Activated CD8-positive, alpha-beta T cell treated with anti-CD3 and anti-CD28 coated beads for 36 hours (primary cell): ENCODE data around the gene NME7. TPM values are rescaled to one million over a fixed set of nuclear protein-coding genes. Genes with fewer than 3 reads are reported as not detected.

Experiments
- ATAC-seq: fragments of 200-7000 bp; cut with Tn5 transposase; one replicate; pipeline ENCODE4 v1.10.0; 2021; ENCODE audit warnings: mild to moderate bottlenecking, moderate library complexity
- CTCF ChIA-PET: fragments of 350-600 bp; sonication (Branson Sonifier 250); formaldehyde crosslinking; loops from one replicate; lab custom pipeline; 2021; ENCODE audit warnings: antibody characterized with exemption; lab: Charles Lee
- POLR2A ChIA-PET: fragments of 350-600 bp; sonication (Branson Sonifier 250); formaldehyde crosslinking; loops from one replicate; lab custom pipeline; 2021; ENCODE audit warnings: antibody characterized with exemption; lab: Charles Lee
- DNase-seq: peaks from one replicate; pipeline ENCODE4 v3.0.0-alpha.2; 2020
- H3K27ac Mint-ChIP-seq: one replicate; pipeline ENCODE4 v1.8.0; 2021; ENCODE audit warnings: mild to moderate bottlenecking, mixed read lengths
- H3K27me3 Mint-ChIP-seq: one replicate; pipeline ENCODE4 v1.8.0; 2021; ENCODE audit warnings: mixed read lengths
- H3K36me3 Mint-ChIP-seq: one replicate; pipeline ENCODE4 v1.8.0; 2021; ENCODE audit warnings: low read depth, mixed read lengths
- H3K4me1 Mint-ChIP-seq: one replicate; pipeline ENCODE4 v1.8.0; 2021; ENCODE audit warnings: low read depth, mixed read lengths
- H3K4me3 Mint-ChIP-seq: one replicate; pipeline ENCODE4 v1.8.0; 2021; ENCODE audit warnings: mild to moderate bottlenecking, moderate library complexity, mixed read lengths
- H3K9me3 Mint-ChIP-seq: one replicate; pipeline ENCODE4 v1.8.0; 2021; ENCODE audit warnings: mixed read lengths
- intact Hi-C: fragments of 100-400 bp; cut with micrococcal nuclease; formaldehyde crosslinking; loops from one replicate; pipeline ENCODE4 v1.10.0; 2022
- total RNA-seq, 2 experiments: library from RNA; stranded (reverse); gene quantifications; one replicate each; pipeline ENCODE4 v1.2.3, GENCODE V29; 2021
- TF ChIP-seq, protein P1 (sequence below): fragments of 200-600 bp; IDR thresholded peaks from one replicate; pipeline ENCODE4 v1.8.0; 2022; ENCODE audit warnings: antibody characterized with exemption, mild to moderate bottlenecking

NME7 gene
- total RNA-seq, 2 experiments from 2014 or later = 15.3 to 17.4 TPM

DNA sequence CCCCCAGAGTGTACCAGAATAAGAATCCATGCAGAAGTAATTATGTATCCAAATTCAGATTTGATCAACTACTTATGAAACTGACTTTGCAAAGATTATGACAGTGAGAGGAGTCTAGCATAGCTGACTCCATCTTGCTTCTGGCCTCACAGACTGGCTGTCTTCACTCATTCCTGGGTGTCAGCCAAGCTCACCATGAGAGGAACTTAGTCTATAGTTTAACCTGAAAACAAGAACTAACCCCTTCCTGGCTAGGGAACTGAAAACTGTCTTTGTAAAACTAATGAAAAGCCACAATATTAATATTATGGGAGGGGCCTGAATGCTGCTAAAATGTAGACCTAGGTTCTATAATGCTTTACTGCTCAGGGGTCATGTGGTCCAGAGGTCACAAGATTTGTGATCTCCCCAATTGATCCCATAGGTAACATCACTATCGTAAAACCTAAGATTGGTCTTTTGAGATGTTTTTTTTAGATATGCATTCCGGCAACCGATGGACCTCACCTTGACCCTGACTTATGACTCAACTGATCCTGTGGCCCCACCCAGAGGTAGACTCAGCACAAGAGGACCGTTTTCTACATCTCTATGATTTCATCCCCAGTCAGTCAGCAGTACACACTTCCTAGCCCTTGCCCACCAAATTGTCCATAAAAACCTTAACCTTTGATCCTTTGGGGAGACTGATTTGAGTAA lies 206.0 kb downstream of the NME7 start:
- Mint-ChIP-seq H3K27me3 (no peaks in the 10 kb centered on the region), H3K36me3 (no peaks in the 10 kb centered on the region), H3K9me3 (no peaks in the 10 kb centered on the region), H3K27ac (no peak overlapping the region), H3K4me1 (peaks cover 6% of the 10 kb centered on the region), H3K4me3 (no peak overlapping the region)
- DNase-seq (no peak), ATAC-seq (no peak)
- CTCF ChIA-PET = interaction anchor here (1.3 kb wide), 1 partner anchor 558 kb away, joined by 4 read pairs; no protein-coding TSS in a partner anchor
- POLR2A ChIA-PET = no interaction called here
- intact Hi-C loops = no loop called here
- TF ChIP-seq, protein P1, sequence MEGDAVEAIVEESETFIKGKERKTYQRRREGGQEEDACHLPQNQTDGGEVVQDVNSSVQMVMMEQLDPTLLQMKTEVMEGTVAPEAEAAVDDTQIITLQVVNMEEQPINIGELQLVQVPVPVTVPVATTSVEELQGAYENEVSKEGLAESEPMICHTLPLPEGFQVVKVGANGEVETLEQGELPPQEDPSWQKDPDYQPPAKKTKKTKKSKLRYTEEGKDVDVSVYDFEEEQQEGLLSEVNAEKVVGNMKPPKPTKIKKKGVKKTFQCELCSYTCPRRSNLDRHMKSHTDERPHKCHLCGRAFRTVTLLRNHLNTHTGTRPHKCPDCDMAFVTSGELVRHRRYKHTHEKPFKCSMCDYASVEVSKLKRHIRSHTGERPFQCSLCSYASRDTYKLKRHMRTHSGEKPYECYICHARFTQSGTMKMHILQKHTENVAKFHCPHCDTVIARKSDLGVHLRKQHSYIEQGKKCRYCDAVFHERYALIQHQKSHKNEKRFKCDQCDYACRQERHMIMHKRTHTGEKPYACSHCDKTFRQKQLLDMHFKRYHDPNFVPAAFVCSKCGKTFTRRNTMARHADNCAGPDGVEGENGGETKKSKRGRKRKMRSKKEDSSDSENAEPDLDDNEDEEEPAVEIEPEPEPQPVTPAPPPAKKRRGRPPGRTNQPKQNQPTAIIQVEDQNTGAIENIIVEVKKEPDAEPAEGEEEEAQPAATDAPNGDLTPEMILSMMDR = no peak

DNA sequence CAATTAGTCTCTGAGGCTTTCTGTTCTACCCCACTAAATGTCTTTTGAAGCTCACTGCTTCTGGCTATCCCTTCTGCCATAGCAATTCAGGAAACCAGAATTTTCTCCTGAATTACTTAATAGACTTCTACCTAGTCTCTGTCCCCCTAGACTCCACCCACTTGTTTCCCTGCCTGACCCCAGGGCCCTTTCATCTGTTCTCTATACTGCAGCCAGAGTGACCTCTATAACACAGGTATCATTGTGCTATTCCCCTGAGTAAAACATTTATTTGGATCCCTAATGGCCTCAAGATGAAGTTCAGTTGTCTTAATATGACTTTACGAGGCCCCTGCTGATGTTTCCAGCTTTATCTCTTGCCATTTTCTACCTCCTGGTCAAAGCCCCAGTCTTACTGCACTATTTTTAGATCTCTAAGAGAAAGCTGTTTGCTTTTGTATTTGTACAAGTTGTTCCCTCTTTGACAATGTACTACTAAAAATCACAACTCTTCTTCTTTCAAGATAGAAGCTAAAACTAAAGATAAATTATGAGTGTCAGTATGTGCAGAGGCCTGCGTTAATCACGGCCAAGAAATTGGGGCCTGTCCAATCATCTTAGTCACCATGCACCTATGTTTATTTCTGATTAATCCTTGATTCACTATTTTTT lies 206.6 kb downstream of the NME7 start:
- ChIA-PET POLR2A (interaction anchor here (1.2 kb wide), 1 partner anchor 17 kb away, joined by 3 read pairs; no protein-coding TSS in a partner anchor), CTCF (interaction anchor here (1.3 kb wide), 1 partner anchor 558 kb away, joined by 4 read pairs; no protein-coding TSS in a partner anchor)
- intact Hi-C loops = no loop called here
- Mint-ChIP-seq H3K27ac (no peak overlapping the region), H3K36me3 (no peaks in the 10 kb centered on the region), H3K27me3 (no peaks in the 10 kb centered on the region), H3K4me3 (no peak overlapping the region), H3K4me1 (peaks cover 6% of the 10 kb centered on the region), H3K9me3 (no peaks in the 10 kb centered on the region)
- DNase-seq = no peak
- TF ChIP-seq, protein P1 = no peak
- ATAC-seq = no peak

DNA sequence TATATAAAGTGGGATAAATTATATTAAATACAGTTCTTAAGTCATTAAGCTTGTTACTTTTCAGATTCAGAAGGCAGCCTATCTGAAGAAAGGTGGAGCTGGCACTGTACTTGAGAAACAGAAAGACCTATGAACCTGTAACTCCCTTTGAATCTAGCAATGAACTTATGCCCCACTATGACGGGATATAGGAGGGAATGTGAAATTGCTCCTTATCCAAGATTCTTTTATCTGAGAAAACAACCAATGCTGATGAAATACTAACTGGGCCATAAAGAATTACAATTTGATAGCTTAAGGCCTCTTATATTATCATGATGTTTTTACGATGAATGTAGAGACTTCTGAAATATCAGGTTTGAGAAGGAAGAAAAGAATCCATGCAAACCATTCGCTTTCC lies 211.0 kb downstream of the NME7 start:
- Mint-ChIP-seq H3K27ac (no peak overlapping the region), H3K4me3 (no peak overlapping the region), H3K9me3 (no peaks in the 10 kb centered on the region), H3K36me3 (no peaks in the 10 kb centered on the region), H3K4me1 (no peaks in the 10 kb centered on the region), H3K27me3 (no peaks in the 10 kb centered on the region)
- ATAC-seq = no peak
- POLR2A ChIA-PET = no interaction called here
- TF ChIP-seq, protein P1 = no peak
- CTCF ChIA-PET = no interaction called here
- intact Hi-C loops = no loop called here
- DNase-seq = no peak

DNA sequence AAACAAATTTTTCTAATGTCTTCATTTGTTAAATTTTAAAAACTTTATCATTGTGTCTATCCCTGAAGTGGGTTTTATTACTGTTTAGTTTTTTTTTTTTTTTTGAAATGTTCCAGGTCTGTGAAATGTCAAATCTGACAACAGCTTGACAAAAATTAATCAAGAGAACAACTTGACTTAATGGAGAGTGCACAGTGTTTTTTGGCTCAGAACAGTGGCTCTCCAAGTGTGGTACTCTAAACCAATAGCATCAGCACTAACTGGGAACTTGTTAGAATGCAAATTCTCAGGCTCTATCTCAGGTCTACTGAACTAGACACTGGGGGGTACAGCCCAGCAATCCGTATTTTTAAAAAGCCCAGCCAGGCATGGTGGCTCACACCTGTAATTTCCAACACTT lies 211.9 kb downstream of the NME7 start:
- CTCF ChIA-PET = no interaction called here
- intact Hi-C loops = no loop called here
- no peak for ATAC-seq
- H3K27ac Mint-ChIP-seq = no peak overlapping the region
- TF ChIP-seq, protein P1 = no peak
- no peaks in the 10 kb centered on the region for H3K27me3 Mint-ChIP-seq
- H3K4me1 Mint-ChIP-seq = no peaks in the 10 kb centered on the region
- POLR2A ChIA-PET = no interaction called here
- no peak for DNase-seq
- no peaks in the 10 kb centered on the region for H3K36me3 Mint-ChIP-seq
- no peak overlapping the region for H3K4me3 Mint-ChIP-seq
- no peaks in the 10 kb centered on the region for H3K9me3 Mint-ChIP-seq

DNA sequence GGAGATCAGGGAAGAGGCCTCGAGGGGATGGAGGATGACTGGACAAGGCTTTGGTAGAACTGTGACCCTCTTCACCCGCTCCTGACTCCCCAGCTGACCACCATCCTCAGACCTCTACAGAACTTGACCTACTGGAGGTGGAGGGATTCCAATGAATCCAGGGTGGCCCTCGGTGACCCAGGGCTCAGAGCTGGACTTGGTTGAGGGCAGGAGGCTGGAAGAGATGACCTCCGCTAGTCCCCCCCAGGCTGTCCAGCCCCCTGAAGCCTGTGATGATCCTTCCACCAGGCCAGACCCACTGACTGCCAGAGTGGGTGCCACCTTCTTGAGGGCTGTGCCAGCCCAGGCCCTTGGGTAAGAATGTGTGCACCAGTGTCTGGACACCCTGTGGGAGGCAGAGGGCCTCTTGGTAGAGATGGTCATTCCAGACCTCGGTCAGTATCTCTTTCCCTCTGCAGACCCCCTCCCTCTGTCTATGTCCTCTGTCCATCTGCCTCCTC lies 216.2 kb downstream of the NME7 start:
- no peaks in the 10 kb centered on the region for H3K36me3 Mint-ChIP-seq
- CTCF ChIA-PET = no interaction called here
- POLR2A ChIA-PET = no interaction called here
- H3K9me3 Mint-ChIP-seq = no peaks in the 10 kb centered on the region
- ATAC-seq = no peak
- H3K4me1 Mint-ChIP-seq = no peaks in the 10 kb centered on the region
- intact Hi-C loops = no loop called here
- no peak for DNase-seq
- no peaks in the 10 kb centered on the region for H3K27me3 Mint-ChIP-seq
- H3K4me3 Mint-ChIP-seq = no peak overlapping the region
- no peak overlapping the region for H3K27ac Mint-ChIP-seq
- TF ChIP-seq, protein P1 = no peak
